CD4-positive, alpha-beta T cell (primary cell): ENCODE measurements around the gene NINJ1. TPM values are rescaled to one million over a fixed set of nuclear protein-coding genes. Genes with fewer than 3 reads are reported as not detected.

ENCODE experiments used
- ATAC-seq: fragments of 200-7000 bp; cut with Tn5 transposase; one replicate; pipeline ENCODE4 v1.10.0; 2022; ENCODE audit warnings: mild to moderate bottlenecking; ENCODE audit not compliant: poor library complexity
- CTCF ChIA-PET: fragments of 350-600 bp; sonication (Branson Sonifier 250); formaldehyde crosslinking; loops from one replicate; lab custom pipeline; 2021; ENCODE audit warnings: antibody characterized with exemption, inconsistent platforms; lab: Charles Lee
- POLR2A ChIA-PET: fragments of 350-600 bp; sonication (Branson Sonifier 250); formaldehyde crosslinking; loops from one replicate; lab custom pipeline; 2021; ENCODE audit warnings: antibody characterized with exemption, inconsistent platforms; lab: Charles Lee
- DNase-seq, 14 experiments: peaks; one replicate each; pipeline ENCODE4 v3.0.0-alpha.2; 2013 to 2020; ENCODE audit warnings: mixed read lengths in 2 of 14
- H3K27ac ChIP-seq, 2 donors: one replicate each; pipeline versions ENCODE4 v1.5.1 to v1.7.0; 2013; ENCODE audit warnings: low read length in 2 of 2, low read depth in 1 of 2, mild to moderate bottlenecking in 1 of 2
- H3K27me3 ChIP-seq, 2 experiments: 1 replicate in 1 of 2; 2 replicates in 1 of 2; pipeline versions ENCODE4 v1.6.1 to v1.7.0; 2013; ENCODE audit warnings: low read length in 2 of 2, control low read depth in 1 of 2, mild to moderate bottlenecking in 1 of 2, moderate library complexity in 1 of 2; ENCODE audit not compliant: insufficient read depth in 2 of 2, control insufficient read depth in 1 of 2
- H3K36me3 ChIP-seq: one replicate; pipeline ENCODE4 v1.6.1; 2013; ENCODE audit warnings: low read length, control low read depth; ENCODE audit not compliant: insufficient read depth
- H3K4me1 ChIP-seq: one replicate; pipeline ENCODE4 v1.6.1; 2013; ENCODE audit warnings: low read length, control low read depth; ENCODE audit not compliant: insufficient read depth
- H3K4me3 ChIP-seq: one replicate; pipeline ENCODE4 v1.5.1; 2013; ENCODE audit warnings: mild to moderate bottlenecking, low read length, moderate library complexity
- H3K9me3 ChIP-seq, 2 experiments: 1 replicate in 1 of 2; 2 replicates in 1 of 2; pipeline versions ENCODE4 v1.6.1 to v1.7.0; 2013; ENCODE audit warnings: low read length in 2 of 2, mild to moderate bottlenecking in 2 of 2, control low read depth in 1 of 2, moderate library complexity in 1 of 2; ENCODE audit not compliant: control insufficient read depth in 1 of 2, insufficient read depth in 1 of 2
- H3K27ac Mint-ChIP-seq: one replicate; pipeline ENCODE4 v1.8.0; 2020; ENCODE audit warnings: mixed read lengths
- H3K27me3 Mint-ChIP-seq: one replicate; pipeline ENCODE4 v1.8.0; 2021; ENCODE audit warnings: mixed read lengths
- H3K36me3 Mint-ChIP-seq: one replicate; pipeline ENCODE4 v1.8.0; 2021; ENCODE audit warnings: low read depth, mixed read lengths
- H3K4me1 Mint-ChIP-seq: one replicate; pipeline ENCODE4 v1.8.0; 2021; ENCODE audit warnings: low read depth, mixed read lengths
- H3K4me3 Mint-ChIP-seq: one replicate; pipeline ENCODE4 v1.8.0; 2020; ENCODE audit warnings: mild to moderate bottlenecking, mixed read lengths
- H3K9me3 Mint-ChIP-seq: one replicate; pipeline ENCODE4 v1.8.0; 2020; ENCODE audit warnings: mixed read lengths
- intact Hi-C, 2 experiments: fragments of 100-400 bp; cut with DNase I in 1 of 2; cut with micrococcal nuclease in 1 of 2; formaldehyde crosslinking; loops; one replicate each; pipeline versions ENCODE4 v1.15.1 to v1.9.0; 2023 to 2025; cut with DNase I, micrococcal nuclease
- total RNA-seq, 174 experiments: library from RNA in 2 of 174; stranded (reverse) in 2 of 174; gene quantifications; one replicate each; pipeline ENCODE4 v1.2.3 and lab custom pipeline; 2021 to 2026
- TF ChIP-seq, protein P1 (sequence below): fragments of 200-600 bp; IDR thresholded peaks from one replicate; pipeline ENCODE4 v1.8.0; 2022; ENCODE audit warnings: antibody characterized with exemption, mild to moderate bottlenecking

NINJ1 gene
- total RNA-seq, 2 experiments from 2014 or later = 87.8 to 87.9 TPM

DNA sequence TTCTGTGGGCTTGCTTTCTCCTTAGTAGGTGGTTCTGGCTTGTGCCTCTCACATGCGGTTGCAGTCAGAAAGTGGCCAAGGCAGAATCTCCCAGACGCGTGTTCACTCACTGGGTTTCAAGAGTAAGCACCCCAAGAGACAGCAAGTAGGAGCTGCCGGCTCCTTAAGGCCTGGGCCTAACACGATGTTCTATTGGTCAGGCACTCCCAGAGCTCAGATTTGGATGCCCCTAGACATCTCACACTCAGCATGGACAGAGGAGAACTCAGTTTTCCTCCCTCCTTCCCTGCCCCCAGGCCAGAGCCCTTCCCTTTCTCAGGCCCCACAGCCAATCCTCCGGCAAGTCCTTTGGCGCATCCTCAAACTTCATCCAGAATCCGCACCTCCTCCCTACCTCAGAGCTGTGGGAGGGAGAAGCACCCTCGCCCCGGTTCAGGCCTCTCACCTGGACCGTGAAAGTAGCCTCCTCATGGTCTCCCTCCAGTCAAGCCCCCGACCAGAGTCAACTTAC, 44.5 kb downstream of the NINJ1 start:
- H3K27me3 ChIP-seq = no peaks in the 10 kb centered on the region
- POLR2A ChIA-PET = interaction anchor here (0.6 to 3.7 kb wide), 4 partner anchors 25 to 362 kb away, joined by 3 to 19 read pairs (median 3); no protein-coding TSS in a partner anchor
- intact Hi-C loops = no loop called here
- peak in 1 of 14 experiments; percentile 25 for DNase-seq
- ATAC-seq = no peak
- Mint-ChIP-seq H3K36me3 (peaks cover 56% of the 10 kb centered on the region), H3K27me3 (no peaks in the 10 kb centered on the region), H3K4me1 (peaks cover 50% of the 10 kb centered on the region), H3K27ac (peak overlapping the region; percentile 80), H3K9me3 (no peaks in the 10 kb centered on the region), H3K4me3 (no peak overlapping the region)
- TF ChIP-seq, protein P1, sequence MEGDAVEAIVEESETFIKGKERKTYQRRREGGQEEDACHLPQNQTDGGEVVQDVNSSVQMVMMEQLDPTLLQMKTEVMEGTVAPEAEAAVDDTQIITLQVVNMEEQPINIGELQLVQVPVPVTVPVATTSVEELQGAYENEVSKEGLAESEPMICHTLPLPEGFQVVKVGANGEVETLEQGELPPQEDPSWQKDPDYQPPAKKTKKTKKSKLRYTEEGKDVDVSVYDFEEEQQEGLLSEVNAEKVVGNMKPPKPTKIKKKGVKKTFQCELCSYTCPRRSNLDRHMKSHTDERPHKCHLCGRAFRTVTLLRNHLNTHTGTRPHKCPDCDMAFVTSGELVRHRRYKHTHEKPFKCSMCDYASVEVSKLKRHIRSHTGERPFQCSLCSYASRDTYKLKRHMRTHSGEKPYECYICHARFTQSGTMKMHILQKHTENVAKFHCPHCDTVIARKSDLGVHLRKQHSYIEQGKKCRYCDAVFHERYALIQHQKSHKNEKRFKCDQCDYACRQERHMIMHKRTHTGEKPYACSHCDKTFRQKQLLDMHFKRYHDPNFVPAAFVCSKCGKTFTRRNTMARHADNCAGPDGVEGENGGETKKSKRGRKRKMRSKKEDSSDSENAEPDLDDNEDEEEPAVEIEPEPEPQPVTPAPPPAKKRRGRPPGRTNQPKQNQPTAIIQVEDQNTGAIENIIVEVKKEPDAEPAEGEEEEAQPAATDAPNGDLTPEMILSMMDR = no peak
- H3K27ac ChIP-seq = peak overlapping the region in 1 of 2 donors; percentile 16
- H3K9me3 ChIP-seq = peaks cover 0 to 23% of the 10 kb centered on the region in 2 experiments
- peaks cover 42% of the 10 kb centered on the region for H3K36me3 ChIP-seq
- H3K4me3 ChIP-seq = no peak overlapping the region
- CTCF ChIA-PET = interaction anchor here (0.6 kb wide), 1 partner anchor 217 kb away, joined by 3 read pairs; no protein-coding TSS in a partner anchor
- peaks cover 28% of the 10 kb centered on the region for H3K4me1 ChIP-seq

DNA sequence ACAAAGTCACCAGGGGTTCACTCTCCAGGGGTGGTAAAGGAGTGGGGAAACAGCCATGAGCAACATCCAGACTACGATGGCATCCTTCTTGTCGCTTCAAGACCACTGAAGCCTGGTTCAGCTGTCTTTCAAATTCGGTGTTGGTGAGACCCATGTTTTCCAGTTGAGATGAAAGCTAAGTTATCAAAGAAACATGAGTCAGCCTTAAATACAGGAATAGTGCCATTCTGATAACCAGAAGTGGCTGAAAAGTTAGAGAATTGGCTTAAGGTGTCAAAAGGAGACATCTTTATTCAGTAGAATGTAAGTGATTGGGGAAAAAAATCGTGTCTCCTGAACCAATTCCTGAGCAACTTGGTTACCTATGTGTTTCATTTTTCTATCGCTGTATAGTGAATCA, 45.0 kb downstream of the NINJ1 start:
- peak overlapping the region; percentile 80 for H3K27ac Mint-ChIP-seq
- peaks cover 61% of the 10 kb centered on the region for H3K36me3 Mint-ChIP-seq
- intact Hi-C loops = no loop called here

DNA sequence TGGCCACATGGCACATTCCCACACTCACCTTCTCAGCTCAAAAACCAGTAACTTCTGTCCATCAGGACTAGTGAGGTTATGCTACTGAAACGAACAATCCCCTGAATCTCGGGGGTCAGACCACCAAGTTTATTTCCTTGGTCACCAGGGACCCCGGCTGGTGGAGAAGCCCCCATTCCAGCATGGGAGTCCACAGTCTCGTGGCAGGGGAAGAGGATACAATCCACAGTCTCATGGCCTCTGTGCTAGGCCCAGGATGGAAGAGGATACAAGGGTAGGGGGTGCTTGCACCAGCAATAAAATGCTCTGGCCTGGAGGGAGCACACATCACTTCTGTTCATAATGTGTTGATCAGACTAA, 45.4 kb downstream of the NINJ1 start:
- TF ChIP-seq, protein P1 = no peak
- H3K4me1 ChIP-seq = peaks cover 26% of the 10 kb centered on the region
- Mint-ChIP-seq H3K27ac (peak overlapping the region; percentile 80), H3K9me3 (no peaks in the 10 kb centered on the region), H3K36me3 (peaks cover 65% of the 10 kb centered on the region), H3K27me3 (no peaks in the 10 kb centered on the region), H3K4me3 (no peak overlapping the region), H3K4me1 (peaks cover 44% of the 10 kb centered on the region)
- DNase-seq (peak in 1 of 14 experiments; percentile 29), ATAC-seq (no peak)
- H3K36me3 ChIP-seq = peaks cover 51% of the 10 kb centered on the region
- CTCF ChIA-PET = no interaction called here
- H3K9me3 ChIP-seq = peaks cover 0 to 27% of the 10 kb centered on the region in 2 experiments
- intact Hi-C loops = no loop called here
- H3K27ac ChIP-seq = no peak overlapping the region
- H3K27me3 ChIP-seq = no peaks in the 10 kb centered on the region
- POLR2A ChIA-PET = interaction anchor here (1.1 to 3.7 kb wide), 2 partner anchors 22 to 24 kb away, joined by 5 to 19 read pairs; no protein-coding TSS in a partner anchor
- no peak overlapping the region for H3K4me3 ChIP-seq

More for the DNA sequence above, 45.0 kb downstream of the NINJ1 start:
- Histone ChIP-seq H3K4me1 (peaks cover 26% of the 10 kb centered on the region), H3K4me3 (no peak overlapping the region), H3K27ac (peak overlapping the region in 1 of 2 donors; percentile 16), H3K36me3 (peaks cover 47% of the 10 kb centered on the region), H3K9me3 (peaks cover 0 to 27% of the 10 kb centered on the region in 2 experiments), H3K27me3 (no peaks in the 10 kb centered on the region)
- TF ChIP-seq, protein P1 = no peak
- Mint-ChIP-seq H3K4me1 (peaks cover 45% of the 10 kb centered on the region), H3K4me3 (no peak overlapping the region), H3K9me3 (no peaks in the 10 kb centered on the region), H3K27me3 (no peaks in the 10 kb centered on the region)
- ATAC-seq (no peak), DNase-seq (no peak)
- ChIA-PET CTCF (interaction anchor here (0.6 kb wide), 1 partner anchor 217 kb away, joined by 3 read pairs; no protein-coding TSS in a partner anchor), POLR2A (interaction anchor here (3.7 kb wide), 1 partner anchor 25 kb away, joined by 19 read pairs; no protein-coding TSS in a partner anchor)
